ENCODE data around the gene TMA7B. TPM values are rescaled to one million over a fixed set of nuclear protein-coding genes. Genes with fewer than 3 reads are reported as not detected.

TMA7B gene
- total and polyA plus RNA-seq, 10 of the 15 experiments (the other 5 are each of a cell fraction or from before 2014, with no cell fraction given): 0.33 to 2.9 (median 1.8) TPM

- Histone ChIP-seq H3K4me2 (ENCODE audit: control insufficient read depth, insufficient read depth) (no peak overlapping the region), H3K36me3 (ENCODE audit: control insufficient read depth in 2 of 2, insufficient read depth in 2 of 2, low read length in 1 of 2) (peaks cover 31 to 39% of the 10 kb centered on the region in 2 experiments; a peak in 3 of 4 replicates), H3K4me3 (no peak overlapping the region), H3K27me3 (replicated peaks in 1 of 2; ENCODE audit: control insufficient read depth in 2 of 2, insufficient read depth in 2 of 2, low read length in 1 of 2) (no peaks in the 10 kb centered on the region), H3K9me3 (replicated peaks; ENCODE audit: control insufficient read depth, insufficient read depth, low read length) (peaks cover 6% of the 10 kb centered on the region; the same call in 2 of the 3 replicates), H4K20me1 (ENCODE audit: control insufficient read depth, insufficient read depth) (peaks cover 7% of the 10 kb centered on the region; the same call in 1 of the 2 replicates), H3K27ac (ENCODE audit: control insufficient read depth, insufficient read depth) (no peak overlapping the region), H2AFZ (ENCODE audit: control insufficient read depth, low read depth, low read length) (no peak overlapping the region), H3K9ac (ENCODE audit: control insufficient read depth, insufficient read depth, low read length) (no peak overlapping the region), H3K79me2 (ENCODE audit: control insufficient read depth, insufficient read depth, low read length) (0 out of 2 replicates have a peak, but pooled peaks cover 2% of the 10 kb centered on the region), H3K4me1 (ENCODE audit: control insufficient read depth, insufficient read depth, low read length) (peaks cover 57% of the 10 kb centered on the region)
- CTCF ChIA-PET: interaction anchor here (2.4 kb wide), 1 partner anchor 26 kb away, joined by 11 read pairs; no protein-coding TSS in a partner anchor
- in situ Hi-C loops (cut with MboI): no loop called here
- SMC1A ChIA-PET (ENCODE audit: uncharacterized antibody, unreplicated experiment): no interaction called here
- ATAC-seq (no peak), DNase-seq (ENCODE audit: low read depth, low spot score) (no peak), FAIRE-seq (no peak)
- WGBS (ENCODE audit: insufficient coverage, insufficient replicate concordance, low lambda C conversion rate, missing lambda C conversion rate): 91% methylated on average over 11 of the region's 11 CpGs
- TF ChIP-seq ZNF687 (IDR thresholded peaks at IDR 0.05) (no peak), BCLAF1 (IDR thresholded peaks at IDR 0.05) (no peak), IKZF1 (conservative IDR thresholded peaks at IDR 0.05) (no peak), NFXL1 (IDR thresholded peaks at IDR 0.05; ENCODE audit: borderline replicate concordance) (no peak), BMI1 (IDR thresholded peaks at IDR 0.05; ENCODE audit: borderline replicate concordance) (no peak)
- no TSS peak for BruUV-seq (replicated peaks)
- RAD21 ChIA-PET (ENCODE audit: unreplicated experiment): no interaction called here
- intact Hi-C loops (cut with micrococcal nuclease; ENCODE audit: unreplicated experiment): no loop called here
- POLR2A ChIA-PET: no interaction called here
These were observed 1.1 kb upstream of the TMA7B start for GRCh38 chr22:39958949-39959639.

All from GM12878 (cell line).